ENCODE data around the gene ST3GAL4. TPM values are rescaled to one million over a fixed set of nuclear protein-coding genes. Genes with fewer than 3 reads are reported as not detected.

ST3GAL4 gene
- total RNA-seq, 1 donor from 2014 or later, result 22.4 TPM

GRCh38 chr11:126420698-126421256, 65.3 kb downstream of the ST3GAL4 start:
- Mint-ChIP-seq H3K4me1 (peaks cover 40% of the 10 kb centered on the region), H3K4me3 (peak overlapping the region; percentile 71), H3K9me3 (no peaks in the 10 kb centered on the region), H3K36me3 (ENCODE audit: low read depth) (peaks cover 4% of the 10 kb centered on the region), H3K27me3 (ENCODE audit: low read depth) (no peaks in the 10 kb centered on the region), H3K27ac (ENCODE audit: unreplicated experiment) (no peak overlapping the region)
- no peak for DNase-seq (ENCODE audit: low read depth, low spot score)
- TF ChIP-seq CTCF (conservative IDR thresholded peaks at IDR 0.05), result no peak

GRCh38 chr11:126421271-126421671, 65.8 kb downstream of the ST3GAL4 start:
- peaks cover 37% of the 10 kb centered on the region for H3K4me1 Mint-ChIP-seq
- H3K27ac Mint-ChIP-seq (ENCODE audit: unreplicated experiment), result peak overlapping the region; percentile 83
- no peaks in the 10 kb centered on the region for H3K36me3 Mint-ChIP-seq (ENCODE audit: low read depth)
- TF ChIP-seq CTCF (conservative IDR thresholded peaks at IDR 0.05), result no peak
- no peaks in the 10 kb centered on the region for H3K27me3 Mint-ChIP-seq (ENCODE audit: low read depth)
- H3K4me3 Mint-ChIP-seq, result peak overlapping the region; percentile 71
- no peaks in the 10 kb centered on the region for H3K9me3 Mint-ChIP-seq
- DNase-seq (ENCODE audit: low read depth, low spot score), result no peak

DNA sequence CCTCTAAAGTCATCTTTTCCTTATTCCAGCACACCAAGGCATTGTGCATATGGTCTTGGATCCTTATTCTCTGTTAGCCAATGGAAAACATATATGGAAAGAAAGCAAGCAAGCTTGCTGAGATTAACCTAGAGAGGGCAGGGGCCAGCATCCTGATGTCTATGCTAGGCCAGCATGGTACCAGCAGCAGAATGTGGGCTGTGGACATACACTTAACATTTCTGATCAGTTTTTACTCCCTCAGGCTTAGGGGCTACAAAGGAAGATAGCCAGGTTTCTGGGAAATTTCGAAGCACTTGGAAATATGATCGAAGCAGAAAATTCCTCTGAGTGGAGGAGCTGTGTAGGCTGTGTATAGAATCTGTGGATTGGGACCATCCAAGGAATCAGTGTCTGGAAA, 67.0 kb downstream of the ST3GAL4 start:
- Mint-ChIP-seq H3K4me3 (no peak overlapping the region), H3K9me3 (no peaks in the 10 kb centered on the region), H3K36me3 (ENCODE audit: low read depth) (peaks cover 2% of the 10 kb centered on the region), H3K27me3 (ENCODE audit: low read depth) (no peaks in the 10 kb centered on the region), H3K27ac (ENCODE audit: unreplicated experiment) (no peak overlapping the region), H3K4me1 (peaks cover 48% of the 10 kb centered on the region)
- no peak for DNase-seq (ENCODE audit: low read depth, low spot score)
- no peak for TF ChIP-seq CTCF (conservative IDR thresholded peaks at IDR 0.05)

DNA sequence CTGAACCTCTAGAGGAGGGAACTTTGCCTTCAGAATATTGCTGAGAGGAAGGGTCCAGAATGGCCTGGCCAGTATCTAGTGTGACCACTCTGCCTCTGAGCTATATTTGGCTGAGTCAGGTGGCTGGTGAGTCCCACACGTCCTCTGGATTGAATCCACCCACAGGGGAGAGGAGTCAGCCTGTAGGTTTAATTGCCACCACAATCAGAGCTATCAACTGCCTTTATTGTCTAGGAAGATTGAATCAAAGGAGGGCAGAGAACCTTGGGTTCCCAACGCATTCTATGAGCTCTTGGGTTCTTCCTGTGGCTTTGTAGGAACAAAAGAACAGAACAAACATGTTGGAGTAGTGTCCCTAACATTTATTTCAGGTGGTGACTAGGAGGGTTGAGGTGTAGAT, 67.7 kb downstream of the ST3GAL4 start:
- TF ChIP-seq CTCF (conservative IDR thresholded peaks at IDR 0.05), result no peak
- Mint-ChIP-seq H3K27me3 (ENCODE audit: low read depth) (no peaks in the 10 kb centered on the region), H3K36me3 (ENCODE audit: low read depth) (peaks cover 2% of the 10 kb centered on the region), H3K4me3 (no peak overlapping the region), H3K4me1 (peaks cover 53% of the 10 kb centered on the region), H3K9me3 (no peaks in the 10 kb centered on the region), H3K27ac (ENCODE audit: unreplicated experiment) (no peak overlapping the region)
- DNase-seq (ENCODE audit: low read depth, low spot score), result no peak

DNA sequence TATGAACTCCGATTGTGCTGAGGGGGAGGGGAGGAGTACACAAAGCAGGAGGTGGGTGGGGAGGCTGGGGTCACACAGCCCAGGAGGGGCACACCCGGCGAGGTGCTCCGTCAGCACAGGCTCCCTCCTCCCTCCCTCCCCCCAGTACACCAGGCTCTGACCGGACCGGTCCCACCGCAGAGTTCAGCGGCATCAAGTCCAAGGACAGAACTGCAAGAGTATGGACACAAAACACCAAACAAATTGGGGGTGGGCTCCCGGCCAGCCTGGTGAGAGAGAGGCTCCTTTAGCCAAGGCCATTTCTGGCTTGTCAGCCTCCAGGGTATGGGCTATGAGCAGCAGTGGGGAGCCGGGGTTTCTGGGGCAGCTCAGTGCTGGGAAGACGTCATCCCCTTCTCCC, 68.3 kb downstream of the ST3GAL4 start:
- H3K4me1 Mint-ChIP-seq, result peaks cover 49% of the 10 kb centered on the region
- H3K4me3 Mint-ChIP-seq, result no peak overlapping the region
- no peaks in the 10 kb centered on the region for H3K9me3 Mint-ChIP-seq
- H3K27ac Mint-ChIP-seq (ENCODE audit: unreplicated experiment), result no peak overlapping the region
- no peak for TF ChIP-seq CTCF (conservative IDR thresholded peaks at IDR 0.05)
- DNase-seq (ENCODE audit: low read depth, low spot score), result no peak
- no peaks in the 10 kb centered on the region for H3K27me3 Mint-ChIP-seq (ENCODE audit: low read depth)
- peaks cover 2% of the 10 kb centered on the region for H3K36me3 Mint-ChIP-seq (ENCODE audit: low read depth)
